Left renal cortex interstitium (tissue), 4 donors: Measurements from ENCODE around the gene ELOVL6. TPM values are rescaled to one million over a fixed set of nuclear protein-coding genes. Genes with fewer than 3 reads are reported as not detected.
"Not testable (repeated sequence)": the region's sequence is repeated elsewhere in the genome, so short reads cannot be mapped to it uniquely, and the experiment has no call there.

ENCODE experiments used
- DNase-seq, 4 donors: peaks; one replicate each; pipeline ENCODE4 v3.0.0-alpha.2; 2013; ENCODE audit warnings: low read depth in 4 of 4, low spot score in 2 of 4, missing footprints in 1 of 4
- polyA plus RNA-seq, 4 donors: library from polyadenylated mRNA; unstranded; fragments of 120-200 nt; gene quantifications; one replicate each; pipeline ENCODE4 v1.2.1, GENCODE V29; 2013; ENCODE audit not compliant: insufficient read length in 4 of 4

ELOVL6 gene
- polyA plus RNA-seq, 4 donors = 27.3 to 33.2 (median 30.5) TPM

DNA sequence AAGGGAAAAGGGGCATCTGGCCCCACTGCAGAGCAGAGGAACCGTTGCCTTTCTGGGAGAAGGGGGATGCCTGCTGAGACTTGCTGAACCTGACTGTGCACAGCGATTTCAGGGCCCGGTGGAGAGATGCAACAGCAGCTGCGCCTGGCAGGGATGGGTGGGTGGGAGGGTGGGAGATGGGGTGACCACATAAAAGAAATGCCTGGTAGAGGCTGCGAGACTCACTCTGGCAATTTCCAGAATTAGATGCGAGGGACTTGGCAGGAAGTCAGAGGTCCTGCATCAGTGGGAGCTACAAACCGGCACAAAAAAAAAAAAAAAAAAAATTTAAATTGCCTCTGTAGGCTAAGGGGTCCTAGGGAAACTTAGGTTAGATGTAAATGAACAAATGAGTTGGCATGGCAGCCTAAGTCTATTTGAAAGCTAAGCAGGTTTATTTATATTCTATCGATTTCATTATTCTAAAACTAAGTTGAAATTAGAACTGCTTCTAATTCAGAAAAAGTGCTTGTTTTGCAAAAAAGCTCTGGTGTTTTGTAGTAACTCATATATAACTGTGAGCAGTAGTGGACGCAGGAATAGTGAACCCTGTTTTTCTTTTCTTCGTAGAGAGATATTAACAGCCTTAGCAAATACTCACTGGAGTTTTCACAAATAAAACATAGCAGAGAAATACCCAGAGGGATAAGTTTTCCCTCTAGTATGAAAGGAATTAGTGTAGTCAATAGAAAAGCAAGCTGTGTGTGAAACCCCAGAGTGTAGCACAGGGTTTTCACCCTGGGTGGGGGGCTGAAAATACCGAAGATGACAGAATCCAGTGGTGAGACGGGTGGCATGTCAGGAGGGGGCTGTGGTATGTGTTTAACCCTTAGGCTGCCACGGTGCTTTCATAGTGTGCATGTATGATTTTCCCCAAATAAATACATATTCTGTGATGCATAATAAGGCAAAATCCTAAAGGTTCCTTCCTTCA, 155.6 kb downstream of the ELOVL6 start:
- no peak for DNase-seq

DNA sequence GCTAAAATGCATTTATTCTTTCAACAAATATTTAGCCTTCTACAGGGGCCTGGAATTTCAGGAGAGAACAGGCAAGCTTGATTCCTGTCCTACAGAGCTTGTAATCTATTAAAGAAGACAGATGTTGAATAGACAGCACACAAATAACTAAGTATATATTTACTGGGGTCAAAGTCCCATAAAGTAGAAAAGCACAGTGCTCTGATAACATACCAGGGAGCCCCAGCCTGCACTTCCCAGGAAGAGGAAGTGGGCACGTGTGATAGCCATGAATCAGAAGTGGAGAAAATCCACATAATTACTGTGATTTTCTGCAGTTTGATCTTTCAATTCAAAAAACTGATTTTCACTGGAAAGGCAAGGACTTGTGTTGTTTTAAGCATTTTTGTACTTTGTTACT, 156.7 kb downstream of the ELOVL6 start:
- no peak for DNase-seq

DNA sequence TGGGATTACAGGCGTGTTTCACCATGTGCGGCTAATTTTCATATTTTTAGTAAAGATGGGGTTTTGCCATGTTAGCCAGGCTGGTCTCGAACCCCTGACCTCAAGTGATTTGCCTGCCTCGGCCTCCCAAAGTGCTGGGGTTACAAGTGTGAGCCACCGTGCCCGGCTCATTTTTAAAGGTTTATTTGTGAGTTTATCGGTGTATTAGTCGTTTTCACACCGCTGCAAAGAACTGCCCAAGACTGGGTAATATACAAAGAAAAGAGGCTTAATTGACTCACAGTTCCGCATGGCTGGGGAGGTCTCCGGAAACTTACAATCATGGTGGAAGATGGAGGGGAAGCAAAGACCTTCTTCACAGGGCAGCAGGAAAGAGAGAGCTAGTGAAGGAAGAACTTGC, 159.3 kb downstream of the ELOVL6 start:
- DNase-seq = not testable (repeated sequence)

DNA sequence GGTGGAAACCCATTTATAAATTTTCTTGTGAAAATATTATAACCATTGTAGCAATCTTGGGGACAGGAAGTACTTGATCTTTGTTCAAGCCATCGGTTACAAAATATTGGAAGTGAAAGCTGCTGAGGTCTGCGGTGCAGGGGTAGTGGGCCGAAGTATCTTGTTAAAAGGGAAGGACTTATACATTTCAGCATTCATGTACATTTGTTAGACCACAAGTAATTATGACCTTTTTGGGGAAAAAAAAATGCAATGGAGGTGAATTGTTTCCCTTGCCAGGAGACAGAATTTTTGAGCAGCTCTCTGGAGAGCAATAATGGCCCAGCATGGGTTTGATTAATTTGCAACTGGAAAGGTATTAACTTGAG, 164.4 kb downstream of the ELOVL6 start:
- no peak for DNase-seq

DNA sequence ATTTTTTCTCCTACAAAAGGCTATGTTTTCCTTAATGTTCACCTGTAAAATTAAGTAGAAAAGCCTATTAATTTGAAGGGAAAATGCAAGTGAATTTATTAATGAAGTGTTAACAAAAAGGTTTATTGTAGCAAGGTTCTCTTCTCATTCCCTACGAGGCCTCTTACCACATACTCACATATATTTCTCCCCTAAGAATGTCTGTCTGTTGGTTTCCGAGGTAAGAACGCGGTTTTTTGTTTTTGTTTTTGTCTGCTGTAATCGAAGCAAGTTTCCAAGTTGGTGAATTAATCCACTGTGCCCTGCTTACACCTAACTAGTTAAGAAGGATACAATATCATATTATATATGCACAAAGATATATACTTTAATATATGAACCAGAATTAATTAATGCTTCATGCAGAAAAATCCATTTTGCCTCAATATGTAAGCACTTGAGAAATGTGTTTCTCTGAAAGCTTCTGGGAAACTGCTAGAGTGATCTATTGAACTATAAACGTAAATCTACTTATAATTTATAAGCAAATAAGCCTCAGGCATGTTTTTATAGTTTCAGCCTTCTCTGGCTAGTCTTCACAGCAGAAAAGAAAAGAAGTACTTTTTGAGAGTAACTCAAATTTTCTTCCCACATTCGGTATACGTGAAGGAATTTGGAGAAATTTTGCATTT, 164.9 kb downstream of the ELOVL6 start:
- no peak for DNase-seq

DNA sequence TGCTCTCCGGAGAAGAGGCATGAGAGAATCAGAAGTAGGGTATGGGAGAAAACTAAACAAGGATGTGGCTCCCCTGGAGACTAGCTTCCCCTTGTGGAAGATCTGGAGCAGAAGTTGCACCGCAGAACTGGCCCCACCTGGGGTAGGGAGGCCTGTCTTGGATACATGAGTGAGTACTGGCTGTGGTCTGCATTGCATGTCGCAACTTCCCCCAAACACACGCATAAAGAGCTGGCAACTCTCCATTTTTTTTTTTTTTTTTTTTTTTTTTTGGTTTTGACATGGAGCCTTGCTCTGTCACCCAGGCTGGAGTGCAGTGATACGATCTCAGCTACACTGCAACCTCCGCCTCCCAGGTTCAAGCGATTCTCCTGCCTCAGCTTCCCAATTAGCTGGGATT, 165.8 kb downstream of the ELOVL6 start:
- no peak for DNase-seq

DNA sequence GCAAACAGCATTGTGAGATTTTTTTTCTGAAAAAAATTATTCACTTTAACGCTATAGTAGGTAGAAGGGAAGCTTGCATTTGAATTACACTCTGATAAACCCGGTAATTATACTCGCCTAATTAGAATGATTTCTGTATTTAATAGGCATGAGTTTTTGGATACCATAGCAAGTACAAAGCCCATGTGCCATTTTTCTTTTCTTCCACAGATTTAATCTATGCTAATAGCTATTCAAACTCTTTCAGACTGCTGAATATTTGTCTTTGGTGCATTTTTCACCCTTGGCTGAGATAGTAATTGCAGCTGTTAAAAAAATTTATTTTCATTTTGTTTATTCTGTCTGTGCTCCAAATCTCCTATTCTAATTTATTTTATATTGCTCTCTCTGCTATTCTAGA, 172.7 kb downstream of the ELOVL6 start:
- DNase-seq = no peak

DNA sequence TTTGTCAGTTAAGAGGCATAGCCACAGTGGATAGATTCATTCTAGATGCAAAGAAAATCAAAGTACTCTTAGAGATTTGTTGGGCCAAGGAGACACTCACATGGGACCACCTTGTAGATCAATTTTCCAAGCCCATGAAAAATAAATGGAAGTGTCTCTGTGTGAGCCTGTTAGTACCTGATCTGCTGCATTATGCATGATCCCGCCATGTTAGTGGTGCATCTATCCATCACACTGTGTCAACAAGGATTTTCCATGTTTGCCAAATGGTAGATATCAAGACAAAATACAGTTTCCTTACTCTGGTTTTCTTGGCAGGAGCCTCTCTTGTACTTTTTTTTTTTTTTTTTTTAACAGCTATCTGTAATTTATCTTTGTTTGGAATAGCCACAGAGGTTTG, 173.4 kb downstream of the ELOVL6 start:
- DNase-seq = no peak

DNA sequence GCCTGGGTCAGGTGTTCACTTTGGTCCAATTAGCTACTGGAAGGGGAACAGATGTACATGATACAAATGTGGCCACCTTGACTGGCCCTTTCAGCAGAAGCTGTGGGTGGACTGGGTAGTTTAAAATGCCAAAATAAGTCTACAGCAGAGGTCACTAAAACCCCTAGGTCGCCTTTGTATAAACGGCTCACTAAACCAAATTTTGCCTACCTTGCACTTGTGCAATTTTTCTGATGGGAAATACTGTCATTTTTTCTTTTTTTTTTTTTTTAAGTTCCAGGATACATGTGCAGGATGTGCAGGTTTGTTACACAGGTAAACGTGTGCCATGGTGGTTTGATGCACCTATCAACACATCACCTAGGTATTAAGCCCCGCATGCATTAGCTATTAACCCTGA, 176.0 kb downstream of the ELOVL6 start:
- no peak for DNase-seq

DNA sequence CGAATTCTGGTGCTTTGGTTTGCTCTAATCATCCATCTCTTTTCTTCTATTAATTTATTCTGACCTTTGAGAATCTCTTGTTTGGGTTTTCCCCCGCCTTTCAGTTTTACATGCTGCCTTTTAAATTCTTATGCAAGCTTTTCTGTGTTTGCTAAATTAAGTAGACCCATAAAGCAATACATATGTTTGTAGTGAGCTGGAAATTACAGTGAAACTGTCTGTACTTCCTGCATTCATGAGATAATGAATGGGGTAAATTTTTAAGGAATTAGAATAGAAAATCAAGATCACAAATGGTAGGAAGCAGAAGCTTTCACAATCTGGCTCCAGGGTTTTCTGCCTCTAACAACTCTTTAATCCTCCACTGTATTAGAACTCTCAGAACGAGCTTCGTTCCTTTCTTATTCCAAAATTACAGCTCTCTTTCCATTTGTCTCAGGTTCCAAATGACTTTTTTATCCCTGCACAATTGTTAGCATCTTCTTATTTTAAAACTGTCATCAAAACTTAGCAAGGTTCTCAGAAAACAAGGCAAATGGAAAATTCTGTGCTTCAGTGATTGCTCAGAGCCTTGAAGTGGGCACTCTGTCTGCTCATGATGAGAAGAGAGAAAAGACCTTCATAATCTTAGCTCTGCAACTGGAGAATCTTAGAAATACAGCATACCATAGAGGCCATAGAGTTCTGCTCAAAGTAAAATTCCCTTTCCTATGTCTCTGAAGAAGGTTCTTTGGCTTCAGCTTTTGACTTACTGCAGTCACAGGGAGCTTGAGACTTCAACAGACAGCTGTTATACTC, 177.6 kb downstream of the ELOVL6 start:
- DNase-seq = no peak

DNA sequence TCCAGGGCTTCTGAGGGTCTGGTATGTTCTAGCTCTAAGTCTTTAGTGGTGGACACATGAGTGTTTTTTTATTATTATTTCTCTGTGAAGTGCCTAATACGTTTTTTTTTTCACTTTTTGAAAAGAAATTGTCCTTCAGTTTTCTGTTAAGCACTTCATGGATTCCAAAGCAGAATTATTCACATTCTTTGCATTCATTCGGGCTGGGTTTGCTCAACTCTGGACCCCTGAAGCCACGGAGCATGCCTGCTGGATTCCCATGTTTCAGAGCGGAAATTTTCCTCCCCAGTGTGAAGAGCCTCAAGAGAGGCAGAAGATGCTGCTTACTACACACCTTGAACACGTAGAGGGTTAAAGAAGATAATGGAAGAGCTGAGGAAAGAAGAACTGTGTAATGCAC, 178.3 kb downstream of the ELOVL6 start:
- no peak for DNase-seq

DNA sequence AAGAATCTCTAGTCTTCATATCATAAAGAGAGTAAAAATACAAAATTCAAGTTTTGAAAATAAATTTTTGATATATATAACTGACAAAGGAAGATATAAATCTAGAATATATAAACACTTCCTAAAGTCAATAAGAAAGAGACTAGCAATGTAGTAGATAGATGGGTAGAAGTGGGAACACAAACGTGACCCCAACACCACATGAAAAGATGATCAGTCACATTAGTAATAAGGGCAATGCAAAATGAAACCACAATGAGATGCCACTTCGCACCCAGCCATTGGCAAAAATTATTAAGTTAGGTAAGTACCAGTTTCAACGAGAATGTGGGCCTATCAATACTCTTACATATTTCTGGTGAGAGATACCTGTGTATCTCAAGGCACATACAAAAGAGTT, 179.3 kb downstream of the ELOVL6 start:
- no peak for DNase-seq

DNA sequence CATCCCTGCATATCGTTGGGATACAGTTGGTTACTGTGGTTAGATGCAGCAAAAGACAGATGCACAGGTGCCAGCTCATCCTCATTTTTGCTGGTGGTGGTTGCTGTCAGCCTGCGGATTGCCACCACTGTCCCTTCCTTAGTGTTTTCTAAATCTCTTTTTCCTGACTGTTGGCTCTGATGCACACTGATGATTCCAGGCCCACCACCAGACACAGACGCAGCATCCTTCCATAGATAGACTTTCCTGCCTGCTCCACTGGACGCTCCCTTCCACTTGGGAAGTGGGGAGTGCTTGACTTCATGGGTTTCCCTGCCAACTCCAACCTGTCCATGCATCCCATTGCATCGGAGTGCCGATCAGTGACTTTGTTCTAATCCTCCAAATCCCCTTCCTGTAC, 184.2 kb downstream of the ELOVL6 start:
- no peak for DNase-seq

DNA sequence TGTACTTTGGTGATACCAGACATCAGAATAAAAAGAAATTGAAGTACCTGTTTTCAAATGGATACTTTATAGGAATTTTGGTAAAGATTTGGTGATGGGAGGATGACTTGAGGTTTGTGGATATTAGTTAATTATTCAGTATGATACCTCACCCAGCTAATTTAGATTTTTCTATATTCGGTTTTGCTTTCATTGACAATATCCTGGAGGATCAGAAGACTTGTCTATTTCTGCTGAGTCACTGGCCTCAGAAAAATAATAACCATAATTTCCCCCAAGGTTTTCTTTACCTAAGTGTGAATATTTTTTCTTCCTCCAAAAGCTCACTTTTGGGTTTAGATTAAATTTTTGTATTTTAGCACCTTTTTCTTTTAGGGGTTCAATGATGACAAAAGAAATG, 185.5 kb downstream of the ELOVL6 start:
- DNase-seq = no peak

DNA sequence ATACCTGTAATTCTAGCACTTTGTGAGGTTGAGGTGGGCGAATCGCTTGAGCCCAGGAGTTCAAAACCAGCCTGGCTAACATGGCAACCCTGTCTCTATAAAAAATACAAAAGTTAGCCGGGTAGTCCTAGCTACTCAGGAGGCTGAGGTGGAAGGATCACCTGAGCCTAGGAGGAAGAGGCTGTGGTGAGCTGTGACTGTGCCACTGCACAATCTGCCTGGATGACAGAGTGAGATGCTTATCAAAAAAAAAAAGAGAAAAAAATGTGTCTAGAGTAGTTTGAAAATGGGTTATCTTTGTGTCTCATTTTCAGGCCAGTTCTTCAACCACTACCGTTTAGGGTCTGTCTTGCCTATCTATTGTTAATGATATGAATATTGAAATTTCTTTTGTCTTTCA, 187.6 kb downstream of the ELOVL6 start:
- no peak for DNase-seq

DNA sequence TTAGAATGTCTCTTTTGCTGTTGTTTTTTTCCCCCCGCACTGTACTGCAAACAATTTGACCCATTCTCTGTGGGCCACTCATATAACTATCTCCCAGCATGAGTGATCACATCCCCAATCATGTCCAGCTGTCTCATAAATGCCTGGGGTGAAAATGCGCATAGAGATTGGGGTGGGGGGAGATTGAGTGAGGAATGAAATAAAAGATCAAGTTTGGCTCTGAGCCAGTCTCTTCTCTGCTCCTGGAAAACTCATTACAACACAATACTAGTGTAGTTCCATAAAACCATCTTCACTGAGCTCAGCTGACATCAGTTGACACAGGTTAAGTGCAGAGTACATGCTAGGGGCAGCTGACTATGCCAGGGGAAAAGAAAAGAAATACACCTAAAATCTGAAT, 188.9 kb downstream of the ELOVL6 start:
- no peak for DNase-seq

DNA sequence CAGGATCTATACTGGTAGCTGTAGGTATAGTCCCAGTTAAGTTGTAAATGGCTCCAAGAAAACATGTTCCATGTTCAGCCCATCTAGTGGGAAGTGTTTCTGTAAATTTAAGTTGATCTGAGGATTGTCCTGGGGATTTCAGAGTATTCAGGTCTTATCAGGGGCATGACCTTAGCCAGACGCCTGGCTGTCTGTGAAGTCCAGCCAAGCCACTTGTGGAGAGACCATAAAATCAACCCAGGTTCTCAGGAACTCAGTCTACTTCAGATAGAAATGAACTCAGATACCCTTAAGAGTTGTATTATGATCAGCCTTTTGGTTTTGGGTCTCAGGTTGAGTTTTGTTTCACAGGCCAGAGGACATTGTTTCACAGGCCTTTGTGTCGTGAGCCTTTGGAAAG, 189.9 kb downstream of the ELOVL6 start:
- no peak for DNase-seq

DNA sequence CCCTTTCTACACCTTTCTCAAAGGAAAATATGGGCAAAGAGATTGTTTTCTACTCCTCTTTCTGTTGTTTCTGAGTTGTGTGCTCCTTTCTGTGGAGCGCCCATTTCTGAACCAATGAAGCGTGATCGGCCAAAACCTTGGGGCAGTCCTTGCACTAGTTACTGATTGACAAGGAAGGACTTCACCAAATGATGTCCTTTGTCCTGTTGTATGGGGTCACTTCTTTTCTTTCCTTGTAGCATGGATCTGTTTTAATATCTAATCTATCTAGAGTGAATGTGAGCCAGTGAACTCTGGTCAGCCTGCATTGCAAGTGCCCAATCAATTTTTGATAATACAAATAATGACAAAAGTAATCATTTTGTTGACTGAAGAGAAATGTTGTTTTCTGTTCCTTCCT, 191.2 kb downstream of the ELOVL6 start:
- no peak for DNase-seq

DNA sequence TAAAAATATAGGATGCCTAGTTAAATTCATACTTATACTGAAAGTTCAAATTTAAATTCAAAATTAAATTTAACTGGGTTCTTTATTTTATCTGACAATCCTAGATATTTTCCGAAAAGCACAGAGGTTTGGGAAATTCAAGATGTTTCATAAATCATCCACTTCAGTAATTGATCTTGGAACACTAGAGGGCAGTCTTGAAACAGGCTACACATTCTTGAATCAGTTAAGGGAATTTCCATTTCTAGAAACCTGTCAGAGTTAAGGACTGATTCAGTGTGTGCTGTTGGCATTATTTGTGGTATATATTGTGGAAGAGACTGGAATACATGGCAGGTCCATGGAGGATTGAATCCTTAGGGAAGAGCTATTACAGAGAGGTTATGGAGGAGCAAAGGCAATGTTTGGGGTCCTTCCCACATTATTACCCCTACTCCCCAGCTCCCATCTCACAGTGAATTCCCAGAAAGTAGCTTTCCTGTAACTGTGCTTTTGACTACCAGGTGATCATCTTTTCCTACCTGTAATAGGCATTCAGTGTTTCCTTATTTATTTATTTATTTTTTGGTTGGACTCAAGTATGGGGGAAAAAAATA, 192.9 kb downstream of the ELOVL6 start:
- DNase-seq = no peak

DNA sequence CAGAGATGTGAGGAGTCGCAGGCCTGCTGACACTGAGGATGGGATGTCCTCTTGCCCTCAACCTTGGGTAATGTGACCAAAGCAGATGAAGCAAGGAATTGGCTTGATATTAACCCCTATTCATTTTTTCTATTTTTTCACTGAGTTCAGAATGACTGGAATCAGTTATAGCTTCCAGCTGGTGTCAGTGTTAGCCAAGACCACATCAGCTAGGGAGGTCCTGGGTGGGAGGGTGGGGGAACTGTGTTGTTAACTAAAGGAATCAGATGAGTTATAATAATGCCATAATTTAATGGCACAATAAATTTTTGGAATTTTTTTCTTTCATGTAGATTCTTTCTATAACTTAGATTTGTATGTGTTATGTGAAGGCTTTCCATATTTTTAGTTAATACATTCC, 193.9 kb downstream of the ELOVL6 start:
- no peak for DNase-seq
